ENCODE measurements around the gene SOHLH2.

The SOHLH2 gene

DNA sequence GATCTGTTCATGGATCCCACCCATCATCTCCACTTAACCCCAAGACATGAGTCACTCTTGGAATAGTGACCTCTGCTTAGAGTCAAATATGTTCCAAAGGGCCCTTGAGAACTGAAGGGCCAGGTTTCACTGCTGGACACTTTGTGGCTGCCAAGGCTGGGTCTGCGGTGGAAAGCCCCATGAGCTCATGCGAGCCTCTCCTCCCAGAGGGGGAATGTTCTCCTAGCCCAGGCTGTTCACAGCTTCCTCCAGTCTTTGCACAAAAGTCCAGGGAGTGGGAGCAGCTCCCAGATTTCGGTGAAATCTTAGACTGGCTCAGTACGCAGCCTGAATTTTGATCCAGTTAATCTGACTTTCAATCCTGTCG lies 82.4 kb downstream of the SOHLH2 start:
- Histone ChIP-seq H3K27me3 (ENCODE audit: insufficient read depth, poor library complexity, severe bottlenecking) (peaks cover 47% of the 10 kb centered on the region), H3K4me3 (replicated peaks; ENCODE audit: insufficient read depth, low read length) (no peak overlapping the region), H3K27ac (replicated peaks) (no peak overlapping the region)
- no peak for DNase-seq (ENCODE audit: low read depth in 1 of 2, low spot score in 1 of 2)
- TF ChIP-seq SPI1 (IDR thresholded peaks at IDR 0.05; ENCODE audit: borderline replicate concordance, low read depth), result no peak
- TF ChIP-seq GABPA (IDR thresholded peaks at IDR 0.05; ENCODE audit: low read depth), result no peak
- TF ChIP-seq, protein P1, sequence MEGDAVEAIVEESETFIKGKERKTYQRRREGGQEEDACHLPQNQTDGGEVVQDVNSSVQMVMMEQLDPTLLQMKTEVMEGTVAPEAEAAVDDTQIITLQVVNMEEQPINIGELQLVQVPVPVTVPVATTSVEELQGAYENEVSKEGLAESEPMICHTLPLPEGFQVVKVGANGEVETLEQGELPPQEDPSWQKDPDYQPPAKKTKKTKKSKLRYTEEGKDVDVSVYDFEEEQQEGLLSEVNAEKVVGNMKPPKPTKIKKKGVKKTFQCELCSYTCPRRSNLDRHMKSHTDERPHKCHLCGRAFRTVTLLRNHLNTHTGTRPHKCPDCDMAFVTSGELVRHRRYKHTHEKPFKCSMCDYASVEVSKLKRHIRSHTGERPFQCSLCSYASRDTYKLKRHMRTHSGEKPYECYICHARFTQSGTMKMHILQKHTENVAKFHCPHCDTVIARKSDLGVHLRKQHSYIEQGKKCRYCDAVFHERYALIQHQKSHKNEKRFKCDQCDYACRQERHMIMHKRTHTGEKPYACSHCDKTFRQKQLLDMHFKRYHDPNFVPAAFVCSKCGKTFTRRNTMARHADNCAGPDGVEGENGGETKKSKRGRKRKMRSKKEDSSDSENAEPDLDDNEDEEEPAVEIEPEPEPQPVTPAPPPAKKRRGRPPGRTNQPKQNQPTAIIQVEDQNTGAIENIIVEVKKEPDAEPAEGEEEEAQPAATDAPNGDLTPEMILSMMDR (IDR thresholded peaks at IDR 0.05; ENCODE audit: insufficient read depth, low read length), result no peak
- TF ChIP-seq REST (IDR thresholded peaks at IDR 0.05; ENCODE audit: insufficient replicate concordance, low read depth), result no peak
- TF ChIP-seq POLR2AphosphoS5 (IDR thresholded peaks at IDR 0.05; ENCODE audit: low read depth), result no peak

DNA sequence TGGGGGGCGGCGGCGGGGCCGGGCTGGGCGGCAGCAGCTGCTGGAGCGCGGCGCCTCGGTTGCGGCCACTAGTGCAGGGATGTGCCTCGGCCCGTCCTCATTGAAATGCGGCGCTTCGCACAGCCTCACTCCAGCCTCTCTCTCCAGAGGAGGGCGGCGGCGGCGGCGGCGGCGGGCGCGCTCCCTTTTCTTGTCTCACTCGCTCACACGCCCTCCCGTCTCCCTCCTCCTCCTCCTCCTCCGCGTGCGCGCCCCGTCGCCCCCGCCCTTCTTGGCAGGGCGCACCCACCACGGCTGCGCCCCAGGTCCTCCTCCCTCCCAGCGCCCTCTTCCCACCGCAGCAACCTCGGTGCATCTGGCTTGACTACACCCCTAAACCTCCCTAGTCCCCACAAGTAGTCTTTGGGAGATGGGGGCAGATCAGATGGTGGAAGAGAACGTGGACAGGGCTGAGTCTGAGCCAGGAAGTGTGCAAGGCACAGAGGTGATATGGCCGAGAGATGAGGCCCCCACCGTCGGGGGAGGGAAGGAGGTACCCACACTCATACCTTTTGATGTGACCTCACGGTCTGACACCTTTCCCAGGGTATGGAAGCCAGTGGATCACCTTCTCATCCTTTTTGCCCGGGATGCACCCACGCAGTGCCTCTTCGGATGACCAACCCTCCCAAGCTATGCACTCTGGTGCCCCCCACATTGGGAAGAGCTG lies 83.0 kb downstream of the SOHLH2 start, which contains the start of gene DCLK1:
TSS of gene DCLK1 (minus strand) at position 161 of the 709 bp plus-strand sequence.
- TF ChIP-seq SPI1 (IDR thresholded peaks at IDR 0.05; ENCODE audit: borderline replicate concordance, low read depth) (no peak), POLR2AphosphoS5 (IDR thresholded peaks at IDR 0.05; ENCODE audit: low read depth) (no peak), REST (IDR thresholded peaks at IDR 0.05; ENCODE audit: insufficient replicate concordance, low read depth) (no peak), GABPA (IDR thresholded peaks at IDR 0.05; ENCODE audit: low read depth) (no peak)
- TF ChIP-seq, protein P1 (IDR thresholded peaks at IDR 0.05; ENCODE audit: insufficient read depth, low read length), result no peak
- no peak within 1 kb of the TSS for H3K4me3 ChIP-seq (replicated peaks; ENCODE audit: insufficient read depth, low read length)
- no peak within 1 kb of the TSS for H3K27ac ChIP-seq (replicated peaks)
- peaks cover 48% of the 10 kb centered on the region for H3K27me3 ChIP-seq (ENCODE audit: insufficient read depth, poor library complexity, severe bottlenecking)
- peak in 1 of 2 experiments; percentile 20 for DNase-seq (ENCODE audit: low read depth in 1 of 2, low spot score in 1 of 2)

GRCh38 chr13:36130552-36131221 lies 83.7 kb downstream of the SOHLH2 start:
- no peak overlapping the region for H3K27ac ChIP-seq (replicated peaks)
- peaks cover 48% of the 10 kb centered on the region for H3K27me3 ChIP-seq (ENCODE audit: insufficient read depth, poor library complexity, severe bottlenecking)
- TF ChIP-seq REST (IDR thresholded peaks at IDR 0.05; ENCODE audit: insufficient replicate concordance, low read depth) (no peak), GABPA (IDR thresholded peaks at IDR 0.05; ENCODE audit: low read depth) (no peak), SPI1 (IDR thresholded peaks at IDR 0.05; ENCODE audit: borderline replicate concordance, low read depth) (no peak), POLR2AphosphoS5 (IDR thresholded peaks at IDR 0.05; ENCODE audit: low read depth) (no peak)
- TF ChIP-seq, protein P1 (IDR thresholded peaks at IDR 0.05; ENCODE audit: insufficient read depth, low read length), result no peak
- H3K4me3 ChIP-seq (replicated peaks; ENCODE audit: insufficient read depth, low read length), result no peak overlapping the region
- no peak for DNase-seq (ENCODE audit: low read depth in 1 of 2, low spot score in 1 of 2)
